ENCODE measurements around the gene MAPK12. TPM values are rescaled to one million over a fixed set of nuclear protein-coding genes. Genes with fewer than 3 reads are reported as not detected.

MAPK12 gene
- total and polyA plus RNA-seq, 4 donors, result 0.83 to 2.8 (median 1.9) TPM

- peaks cover 13 to 51% (median 30%) of the 10 kb centered on the region in 4 donors for H3K4me1 ChIP-seq (ENCODE audit: control insufficient read depth in 4 of 4, insufficient read depth in 4 of 4, low read length in 3 of 4)
- no peak for DNase-seq (ENCODE audit: low spot score)
Measured at GRCh38 chr22:50307890-50308596, 46.6 kb upstream of the MAPK12 start.

More at GRCh38 chr22:50307890-50308596, 46.6 kb upstream of the MAPK12 start:
- no peak for TF ChIP-seq NR2F2 (IDR thresholded peaks at IDR 0.05)
- TF ChIP-seq CTCF (IDR thresholded peaks at IDR 0.05; ENCODE audit: low read depth, low read length, missing input control), result no peak
- no peak for TF ChIP-seq FOXA1 (IDR thresholded peaks at IDR 0.05)
- TF ChIP-seq ZBTB33 (IDR thresholded peaks at IDR 0.05), result no peak
- no peak for TF ChIP-seq GABPA (IDR thresholded peaks at IDR 0.05 in 1 of 2, conservative IDR thresholded peaks at IDR 0.05 in 1 of 2)
- TF ChIP-seq RAD21 (IDR thresholded peaks at IDR 0.05), result no peak
- TF ChIP-seq YY1 (IDR thresholded peaks at IDR 0.05), result no peak
- TF ChIP-seq MAX (IDR thresholded peaks at IDR 0.05), result no peak
- no peak for TF ChIP-seq ATF3 (IDR thresholded peaks at IDR 0.05)
- TF ChIP-seq RXRA (IDR thresholded peaks at IDR 0.05), result no peak
- TF ChIP-seq REST (IDR thresholded peaks at IDR 0.05), result no peak
- no peak for TF ChIP-seq HNF4G (IDR thresholded peaks at IDR 0.05)
- no peak for TF ChIP-seq EGR1 (IDR thresholded peaks at IDR 0.05; ENCODE audit: low read depth in 2 of 2)
- TF ChIP-seq FOXA2 (IDR thresholded peaks at IDR 0.05), result no peak
- WGBS, result 59% methylated on average over 19 of the region's 19 CpGs
- Histone ChIP-seq H3K9ac (ENCODE audit: low read depth in 1 of 2, low read length in 2 of 2) (no peak overlapping the region), H3K36me3 (ENCODE audit: control insufficient read depth in 4 of 4, insufficient read depth in 3 of 4, low read depth in 1 of 4, low read length in 3 of 4) (no peaks in the 10 kb centered on the region), H3K4me3 (ENCODE audit: low read depth in 1 of 3, low read length in 3 of 3) (no peak overlapping the region), H3K9me3 (ENCODE audit: control insufficient read depth in 4 of 4, low read length in 3 of 4) (no peaks in the 10 kb centered on the region), H3K27me3 (ENCODE audit: control insufficient read depth in 4 of 4, insufficient read depth in 4 of 4, low read length in 3 of 4) (no peaks in the 10 kb centered on the region), H3K27ac (ENCODE audit: low read depth in 1 of 2, low read length in 2 of 2) (peak overlapping the region; percentile 66 to 77)

Measured in liver (tissue), 9 donors.